Astrocyte (in vitro differentiated cells and primary cell): Measurements from ENCODE around the gene MAST2. TPM values are rescaled to one million over a fixed set of nuclear protein-coding genes. Genes with fewer than 3 reads are reported as not detected.

Experiments used
- DNase-seq: peaks from one replicate; pipeline ENCODE4 v3.0.0-alpha.2; 2010; ENCODE audit warnings: low read depth
- FAIRE-seq: peaks from 2 replicates; lab custom pipeline; 2011; peaks lifted over from hg19 to GRCh38; lab: Jason Lieb, UNC
- H2AFZ ChIP-seq: 2 replicates; pipeline ENCODE4 v1.6.0; 2012; ENCODE audit warnings: low read depth, low read length, inconsistent platforms
- H3K27ac ChIP-seq: 2 replicates; pipeline ENCODE4 v1.5.1; 2011; ENCODE audit warnings: low read depth, low read length, inconsistent platforms
- H3K27me3 ChIP-seq: 2 replicates; pipeline ENCODE4 v1.6.0; 2011; ENCODE audit warnings: low read length, inconsistent platforms; ENCODE audit not compliant: insufficient read depth
- H3K36me3 ChIP-seq: 2 replicates; pipeline ENCODE4 v1.5.1; 2011; ENCODE audit warnings: low read length, inconsistent platforms; ENCODE audit not compliant: insufficient read depth
- H3K4me1 ChIP-seq: 2 replicates; pipeline ENCODE4 v1.5.1; 2011; ENCODE audit warnings: low read length, inconsistent platforms; ENCODE audit not compliant: insufficient read depth
- H3K4me2 ChIP-seq: 2 replicates; pipeline ENCODE4 v1.6.0; 2012; ENCODE audit warnings: low read length, inconsistent platforms
- H3K4me3 ChIP-seq: 2 replicates; pipeline ENCODE4 v1.5.1; 2011; ENCODE audit warnings: low read depth, mild to moderate bottlenecking, low read length, inconsistent platforms; ENCODE audit not compliant: insufficient read depth
- H3K79me2 ChIP-seq: 2 replicates; pipeline ENCODE4 v1.6.0; 2012; ENCODE audit warnings: mild to moderate bottlenecking, low read length, inconsistent platforms; ENCODE audit not compliant: insufficient read depth
- H3K9ac ChIP-seq: 2 replicates; pipeline ENCODE4 v1.6.0; 2012; ENCODE audit warnings: mild to moderate bottlenecking, low read length, inconsistent platforms
- H3K9me3 ChIP-seq: 2 replicates; pipeline ENCODE4 v1.5.1; 2012; ENCODE audit warnings: low read depth, mild to moderate bottlenecking, low read length, inconsistent platforms; ENCODE audit not compliant: insufficient read depth
- H4K20me1 ChIP-seq: 2 replicates; pipeline ENCODE4 v1.6.0; 2012; ENCODE audit warnings: low read length, inconsistent platforms; ENCODE audit not compliant: insufficient read depth
- H3K27ac Mint-ChIP-seq: one replicate; pipeline ENCODE4 v1.8.0; 2021; ENCODE audit warnings: mild to moderate bottlenecking, mixed read lengths; ENCODE audit not compliant: unreplicated experiment
- H3K27me3 Mint-ChIP-seq: one replicate; pipeline ENCODE4 v1.8.0; 2021; ENCODE audit warnings: low read depth, mixed read lengths; ENCODE audit not compliant: unreplicated experiment
- H3K36me3 Mint-ChIP-seq: one replicate; pipeline ENCODE4 v1.8.0; 2021; ENCODE audit warnings: low read depth, mixed read lengths; ENCODE audit not compliant: unreplicated experiment
- H3K4me1 Mint-ChIP-seq: one replicate; pipeline ENCODE4 v1.8.0; 2021; ENCODE audit warnings: low read depth, mixed read lengths; ENCODE audit not compliant: unreplicated experiment
- H3K4me3 Mint-ChIP-seq: one replicate; pipeline ENCODE4 v1.8.0; 2021; ENCODE audit warnings: mild to moderate bottlenecking, moderate library complexity, mixed read lengths; ENCODE audit not compliant: unreplicated experiment
- H3K9me3 Mint-ChIP-seq: one replicate; pipeline ENCODE4 v1.8.0; 2021; ENCODE audit warnings: mild to moderate bottlenecking, mixed read lengths; ENCODE audit not compliant: unreplicated experiment
- CTCF ChIP-seq: IDR thresholded peaks from 2 replicates; pipeline ENCODE4 v1.5.1; 2011; ENCODE audit warnings: low read depth, mild to moderate bottlenecking, inconsistent platforms, low read length, moderate library complexity; ENCODE audit not compliant: insufficient read depth
- EZH2 ChIP-seq: IDR thresholded peaks from 2 replicates; pipeline ENCODE4 v1.6.1; 2012; ENCODE audit warnings: mild to moderate bottlenecking, low read length, inconsistent platforms; ENCODE audit not compliant: insufficient read depth
- total RNA-seq: library from RNA; stranded (reverse); gene quantifications from 2 replicates; pipeline ENCODE4 v1.2.1, GENCODE V29; 2021

The MAST2 gene
- total RNA-seq, 1 donor from 2014 or later, result 41.0 TPM

DNA sequence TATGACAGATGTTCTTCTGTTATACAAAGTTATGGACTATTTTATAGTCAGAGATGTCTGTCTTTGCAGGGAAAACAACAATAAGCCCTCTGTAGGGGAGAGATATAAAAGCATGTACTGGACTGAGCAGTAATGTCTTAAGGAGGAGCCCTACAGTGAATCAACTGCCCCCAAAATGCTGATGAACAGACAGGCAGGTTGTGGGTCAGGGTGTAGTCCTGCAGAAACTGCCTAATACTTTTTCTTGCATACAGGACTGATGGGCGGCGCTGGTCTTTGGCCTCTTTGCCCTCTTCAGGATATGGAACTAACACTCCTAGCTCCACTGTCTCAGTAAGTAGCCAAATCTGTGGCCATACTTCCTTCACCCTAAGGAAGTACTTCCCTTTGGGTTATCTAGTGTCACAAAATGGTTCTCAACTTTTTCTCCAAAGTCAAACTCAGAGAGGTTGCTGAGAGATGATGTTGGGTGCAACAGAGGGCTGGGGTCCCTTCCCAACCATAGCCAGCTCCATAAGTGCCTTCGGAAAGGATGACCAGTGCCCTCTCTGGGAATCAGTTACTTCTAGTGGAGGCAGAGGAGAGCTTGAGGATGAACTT, 199.2 kb downstream of the MAST2 start:
- Histone ChIP-seq H2AFZ (no peak overlapping the region), H3K79me2 (no peaks in the 10 kb centered on the region), H3K4me2 (no peak overlapping the region), H3K4me1 (no peaks in the 10 kb centered on the region), H3K9ac (no peak overlapping the region), H3K9me3 (no peaks in the 10 kb centered on the region), H4K20me1 (no peaks in the 10 kb centered on the region), H3K27me3 (no peaks in the 10 kb centered on the region), H3K27ac (no peak overlapping the region), H3K36me3 (peaks cover 9% of the 10 kb centered on the region), H3K4me3 (no peak overlapping the region)
- H3K9me3 Mint-ChIP-seq, result no peaks in the 10 kb centered on the region
- H3K4me3 Mint-ChIP-seq, result no peak overlapping the region
- peaks cover 3% of the 10 kb centered on the region for H3K4me1 Mint-ChIP-seq
- H3K27me3 Mint-ChIP-seq, result no peaks in the 10 kb centered on the region
- no peak overlapping the region for H3K27ac Mint-ChIP-seq
- no peak for TF ChIP-seq CTCF
- TF ChIP-seq EZH2, result no peak
- DNase-seq, result no peak
- H3K36me3 Mint-ChIP-seq, result peaks cover 15% of the 10 kb centered on the region
- FAIRE-seq, result no peak

DNA sequence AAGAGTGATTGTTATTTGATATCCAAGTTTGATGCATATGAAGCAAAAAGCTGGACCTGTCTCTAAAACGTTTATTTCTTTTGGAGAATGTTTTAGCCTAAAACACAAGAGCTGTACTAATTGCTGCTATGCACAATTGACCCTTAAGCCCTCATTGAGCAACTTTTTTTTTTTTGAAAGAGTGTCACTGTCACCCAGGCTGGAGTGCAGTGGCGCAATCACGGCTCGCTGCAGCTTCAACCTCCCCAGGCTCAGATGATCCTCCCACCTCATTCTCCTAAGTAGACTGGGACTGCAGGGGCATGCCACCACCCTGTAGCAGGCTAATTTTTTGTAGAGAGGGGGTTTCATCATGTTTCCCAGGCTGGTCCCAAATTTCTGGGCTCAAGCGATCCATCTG, 199.9 kb downstream of the MAST2 start:
- Histone ChIP-seq H3K27me3 (no peaks in the 10 kb centered on the region), H4K20me1 (no peaks in the 10 kb centered on the region), H2AFZ (no peak overlapping the region), H3K79me2 (no peaks in the 10 kb centered on the region), H3K9me3 (no peaks in the 10 kb centered on the region), H3K36me3 (peaks cover 13% of the 10 kb centered on the region), H3K9ac (no peak overlapping the region), H3K27ac (no peak overlapping the region), H3K4me3 (no peak overlapping the region), H3K4me1 (no peaks in the 10 kb centered on the region), H3K4me2 (no peak overlapping the region)
- Mint-ChIP-seq H3K4me1 (peaks cover 3% of the 10 kb centered on the region), H3K27ac (no peak overlapping the region), H3K9me3 (no peaks in the 10 kb centered on the region), H3K4me3 (no peak overlapping the region), H3K27me3 (no peaks in the 10 kb centered on the region), H3K36me3 (peaks cover 20% of the 10 kb centered on the region)
- TF ChIP-seq EZH2, result no peak
- no peak for TF ChIP-seq CTCF
- FAIRE-seq (no peak), DNase-seq (no peak)

GRCh38 chr1:46004492-46004891, 201.1 kb downstream of the MAST2 start:
- Mint-ChIP-seq H3K27ac (no peak overlapping the region), H3K9me3 (no peaks in the 10 kb centered on the region), H3K4me1 (peaks cover 3% of the 10 kb centered on the region), H3K27me3 (no peaks in the 10 kb centered on the region), H3K36me3 (peaks cover 24% of the 10 kb centered on the region), H3K4me3 (no peak overlapping the region)
- H3K4me2 ChIP-seq, result no peak overlapping the region
- FAIRE-seq, result no peak
- H3K4me3 ChIP-seq, result no peak overlapping the region
- no peaks in the 10 kb centered on the region for H3K9me3 ChIP-seq
- H3K4me1 ChIP-seq, result no peaks in the 10 kb centered on the region
- H4K20me1 ChIP-seq, result no peaks in the 10 kb centered on the region
- no peak overlapping the region for H3K9ac ChIP-seq
- no peak overlapping the region for H2AFZ ChIP-seq
- H3K36me3 ChIP-seq, result peaks cover 17% of the 10 kb centered on the region
- no peak overlapping the region for H3K27ac ChIP-seq
- H3K79me2 ChIP-seq, result no peaks in the 10 kb centered on the region
- TF ChIP-seq EZH2 (no peak), CTCF (no peak)
- H3K27me3 ChIP-seq, result no peaks in the 10 kb centered on the region
- DNase-seq, result no peak
